ENCODE results near the gene SPIN4.

Gene SPIN4

GRCh38 chrX:63330681-63331080, 20.5 kb downstream of the SPIN4 start:
- no peaks in the 10 kb centered on the region for H3K27me3 ChIP-seq (ENCODE audit: insufficient read depth, poor library complexity, severe bottlenecking)
- H3K4me1 ChIP-seq (ENCODE audit: insufficient read depth, poor library complexity, severe bottlenecking), result no peaks in the 10 kb centered on the region
- H3K27ac ChIP-seq (ENCODE audit: poor library complexity, severe bottlenecking), result no peak overlapping the region
- peak; percentile 60 for DNase-seq (ENCODE audit: low spot score)
- no peak overlapping the region for H3K4me3 ChIP-seq (ENCODE audit: severe bottlenecking)
- H3K36me3 ChIP-seq (ENCODE audit: low read depth), result no peaks in the 10 kb centered on the region
- TF ChIP-seq CTCF (IDR thresholded peaks at IDR 0.05; ENCODE audit: poor library complexity, severe bottlenecking), result no peak
- ATAC-seq (ENCODE audit: low read depth), result peak; percentile 57
- H3K9me3 ChIP-seq (ENCODE audit: severe bottlenecking), result no peaks in the 10 kb centered on the region

- Histone ChIP-seq H3K4me3 (ENCODE audit: severe bottlenecking) (no peak overlapping the region), H3K4me1 (ENCODE audit: insufficient read depth, poor library complexity, severe bottlenecking) (no peaks in the 10 kb centered on the region), H3K9me3 (ENCODE audit: severe bottlenecking) (no peaks in the 10 kb centered on the region), H3K36me3 (ENCODE audit: low read depth) (no peaks in the 10 kb centered on the region), H3K27me3 (ENCODE audit: insufficient read depth, poor library complexity, severe bottlenecking) (no peaks in the 10 kb centered on the region), H3K27ac (ENCODE audit: poor library complexity, severe bottlenecking) (no peak overlapping the region)
- TF ChIP-seq CTCF (IDR thresholded peaks at IDR 0.05; ENCODE audit: poor library complexity, severe bottlenecking), result no peak
- DNase-seq (ENCODE audit: low spot score), result no peak
- ATAC-seq (ENCODE audit: low read depth), result no peak
These were observed 23.3 kb downstream of the SPIN4 start for GRCh38 chrX:63327788-63328187.

GRCh38 chrX:63299596-63299995, 51.5 kb downstream of the SPIN4 start:
- Histone ChIP-seq H3K4me1 (ENCODE audit: insufficient read depth, poor library complexity, severe bottlenecking) (no peaks in the 10 kb centered on the region), H3K27ac (ENCODE audit: poor library complexity, severe bottlenecking) (no peak overlapping the region), H3K9me3 (ENCODE audit: severe bottlenecking) (no peaks in the 10 kb centered on the region), H3K36me3 (ENCODE audit: low read depth) (no peaks in the 10 kb centered on the region), H3K4me3 (ENCODE audit: severe bottlenecking) (no peak overlapping the region), H3K27me3 (ENCODE audit: insufficient read depth, poor library complexity, severe bottlenecking) (no peaks in the 10 kb centered on the region)
- DNase-seq (ENCODE audit: low spot score) (no peak), ATAC-seq (ENCODE audit: low read depth) (no peak)
- TF ChIP-seq CTCF (IDR thresholded peaks at IDR 0.05; ENCODE audit: poor library complexity, severe bottlenecking), result no peak
